ENCODE data around the gene FRMD4A.

FRMD4A gene

GRCh38 chr10:13758312-13758711 lies 572.4 kb downstream of the FRMD4A start:
- TF ChIP-seq CTCF (IDR thresholded peaks at IDR 0.05; ENCODE audit: insufficient read depth, missing control alignments) = no peak
- FAIRE-seq = no peak
- no peak for DNase-seq (ENCODE audit: insufficient read length, low spot score)

GRCh38 chr10:13754277-13754676 lies 576.4 kb downstream of the FRMD4A start:
- no peak for TF ChIP-seq CTCF (IDR thresholded peaks at IDR 0.05; ENCODE audit: insufficient read depth, missing control alignments)
- DNase-seq (ENCODE audit: insufficient read length, low spot score) (no peak), FAIRE-seq (no peak)

GRCh38 chr10:13751191-13751764 lies 579.4 kb downstream of the FRMD4A start:
- DNase-seq (ENCODE audit: insufficient read length, low spot score) (no peak), FAIRE-seq (no peak)
- TF ChIP-seq CTCF (IDR thresholded peaks at IDR 0.05; ENCODE audit: insufficient read depth, missing control alignments) = no peak

- no peak for TF ChIP-seq CTCF (IDR thresholded peaks at IDR 0.05; ENCODE audit: insufficient read depth, missing control alignments)
- FAIRE-seq (no peak), DNase-seq (ENCODE audit: insufficient read length, low spot score) (no peak)
These were observed 580.2 kb downstream of the FRMD4A start for GRCh38 chr10:13750299-13751190.

- DNase-seq (ENCODE audit: insufficient read length, low spot score) (no peak), FAIRE-seq (no peak)
- no peak for TF ChIP-seq CTCF (IDR thresholded peaks at IDR 0.05; ENCODE audit: insufficient read depth, missing control alignments)
These were observed 585.5 kb downstream of the FRMD4A start for GRCh38 chr10:13745271-13745670.

- no peak for FAIRE-seq
- DNase-seq (ENCODE audit: insufficient read length, low spot score) = no peak
- no peak for TF ChIP-seq CTCF (IDR thresholded peaks at IDR 0.05; ENCODE audit: insufficient read depth, missing control alignments)
These were observed 586.8 kb downstream of the FRMD4A start for GRCh38 chr10:13743963-13744362.

Data from D721Med (cell line).